Fibroblast of villous mesenchyme (primary cell): Measurements from ENCODE around the gene RNF31. TPM values are rescaled to one million over a fixed set of nuclear protein-coding genes. Genes with fewer than 3 reads are reported as not detected.

Source experiments
- DNase-seq: peaks from one replicate; pipeline ENCODE4 v3.0.0-alpha.2; 2010; ENCODE audit warnings: low read depth
- H3K4me3 ChIP-seq: 2 replicates; pipeline ENCODE4 v1.5.1; 2011; ENCODE audit warnings: low read depth, mild to moderate bottlenecking, low read length
- total RNA-seq: library from RNA; depleted of rRNA; stranded (reverse); fragments of >200 nt; gene quantifications from 2 replicates; pipeline ENCODE4 v1.2.3, GENCODE V29; 2012
- TF ChIP-seq, protein P1 (sequence below): IDR thresholded peaks from 2 replicates; pipeline ENCODE4 v1.5.1; 2012; ENCODE audit warnings: low read depth, mild to moderate bottlenecking, low read length; ENCODE audit not compliant: insufficient read depth

Gene RNF31
- total RNA-seq, 1 donor, result 38.0 TPM

DNA sequence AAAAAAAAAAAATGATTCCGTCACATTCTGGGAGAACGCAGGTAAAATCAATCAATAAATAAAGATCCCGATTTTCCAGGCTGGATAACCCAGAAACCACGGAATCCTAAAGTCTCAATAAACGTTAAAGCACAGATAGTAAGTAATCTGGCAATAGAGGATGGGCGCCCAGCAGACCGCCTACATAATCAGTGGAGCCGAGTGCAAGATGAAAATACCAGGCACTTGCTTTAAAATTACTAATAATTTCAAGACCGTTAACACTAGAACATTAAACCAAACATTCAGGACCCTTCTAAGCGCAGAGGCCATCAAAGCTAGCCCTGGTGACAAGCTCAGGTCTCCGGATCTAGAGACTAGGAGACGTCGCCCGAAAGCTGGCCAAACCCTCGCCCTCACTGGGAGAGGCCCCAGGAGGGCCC lies 33.9 kb upstream of the RNF31 start:
- TF ChIP-seq, protein P1, sequence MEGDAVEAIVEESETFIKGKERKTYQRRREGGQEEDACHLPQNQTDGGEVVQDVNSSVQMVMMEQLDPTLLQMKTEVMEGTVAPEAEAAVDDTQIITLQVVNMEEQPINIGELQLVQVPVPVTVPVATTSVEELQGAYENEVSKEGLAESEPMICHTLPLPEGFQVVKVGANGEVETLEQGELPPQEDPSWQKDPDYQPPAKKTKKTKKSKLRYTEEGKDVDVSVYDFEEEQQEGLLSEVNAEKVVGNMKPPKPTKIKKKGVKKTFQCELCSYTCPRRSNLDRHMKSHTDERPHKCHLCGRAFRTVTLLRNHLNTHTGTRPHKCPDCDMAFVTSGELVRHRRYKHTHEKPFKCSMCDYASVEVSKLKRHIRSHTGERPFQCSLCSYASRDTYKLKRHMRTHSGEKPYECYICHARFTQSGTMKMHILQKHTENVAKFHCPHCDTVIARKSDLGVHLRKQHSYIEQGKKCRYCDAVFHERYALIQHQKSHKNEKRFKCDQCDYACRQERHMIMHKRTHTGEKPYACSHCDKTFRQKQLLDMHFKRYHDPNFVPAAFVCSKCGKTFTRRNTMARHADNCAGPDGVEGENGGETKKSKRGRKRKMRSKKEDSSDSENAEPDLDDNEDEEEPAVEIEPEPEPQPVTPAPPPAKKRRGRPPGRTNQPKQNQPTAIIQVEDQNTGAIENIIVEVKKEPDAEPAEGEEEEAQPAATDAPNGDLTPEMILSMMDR, result no peak
- H3K4me3 ChIP-seq, result peak overlapping the region; percentile 87
- DNase-seq, result no peak

DNA sequence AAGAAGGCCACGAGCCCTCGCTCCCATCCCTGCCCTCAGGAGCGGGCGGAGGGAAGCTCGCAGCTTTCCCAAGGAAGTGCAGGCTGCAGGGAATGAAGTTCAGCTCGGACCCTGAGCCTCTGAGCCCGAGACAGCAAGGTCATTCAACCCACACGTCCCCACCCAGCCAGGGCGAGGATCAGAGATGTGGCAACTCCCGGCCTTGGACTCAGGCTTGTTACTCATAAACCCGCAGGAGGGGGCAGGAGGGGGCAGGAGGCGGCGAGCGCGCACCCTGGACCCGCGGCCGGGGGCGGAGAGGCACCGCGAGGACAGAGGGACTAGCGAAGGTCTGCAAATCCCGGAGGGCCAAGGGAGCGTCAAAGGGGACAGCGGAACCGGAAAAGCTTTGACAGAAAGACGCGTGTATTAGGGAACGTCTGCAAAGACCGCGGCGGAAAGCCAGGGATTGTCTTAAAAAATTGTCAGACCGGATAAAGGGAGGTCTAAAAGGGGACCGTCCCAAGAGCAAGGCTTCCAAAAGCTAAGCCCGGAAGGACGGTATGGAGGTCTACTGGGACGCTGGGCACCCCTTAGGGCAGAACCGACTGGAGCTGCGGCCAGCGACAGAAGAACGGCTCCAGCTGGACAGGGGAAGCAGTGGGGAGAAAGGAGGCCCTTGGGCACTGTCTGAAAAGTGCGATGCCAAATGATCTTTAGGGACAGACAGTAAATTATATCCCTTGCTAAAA lies 33.3 kb upstream of the RNF31 start:
- peak; percentile 92 for DNase-seq
- TF ChIP-seq, protein P1, result no peak
- H3K4me3 ChIP-seq, result peak overlapping the region; percentile 87

DNA sequence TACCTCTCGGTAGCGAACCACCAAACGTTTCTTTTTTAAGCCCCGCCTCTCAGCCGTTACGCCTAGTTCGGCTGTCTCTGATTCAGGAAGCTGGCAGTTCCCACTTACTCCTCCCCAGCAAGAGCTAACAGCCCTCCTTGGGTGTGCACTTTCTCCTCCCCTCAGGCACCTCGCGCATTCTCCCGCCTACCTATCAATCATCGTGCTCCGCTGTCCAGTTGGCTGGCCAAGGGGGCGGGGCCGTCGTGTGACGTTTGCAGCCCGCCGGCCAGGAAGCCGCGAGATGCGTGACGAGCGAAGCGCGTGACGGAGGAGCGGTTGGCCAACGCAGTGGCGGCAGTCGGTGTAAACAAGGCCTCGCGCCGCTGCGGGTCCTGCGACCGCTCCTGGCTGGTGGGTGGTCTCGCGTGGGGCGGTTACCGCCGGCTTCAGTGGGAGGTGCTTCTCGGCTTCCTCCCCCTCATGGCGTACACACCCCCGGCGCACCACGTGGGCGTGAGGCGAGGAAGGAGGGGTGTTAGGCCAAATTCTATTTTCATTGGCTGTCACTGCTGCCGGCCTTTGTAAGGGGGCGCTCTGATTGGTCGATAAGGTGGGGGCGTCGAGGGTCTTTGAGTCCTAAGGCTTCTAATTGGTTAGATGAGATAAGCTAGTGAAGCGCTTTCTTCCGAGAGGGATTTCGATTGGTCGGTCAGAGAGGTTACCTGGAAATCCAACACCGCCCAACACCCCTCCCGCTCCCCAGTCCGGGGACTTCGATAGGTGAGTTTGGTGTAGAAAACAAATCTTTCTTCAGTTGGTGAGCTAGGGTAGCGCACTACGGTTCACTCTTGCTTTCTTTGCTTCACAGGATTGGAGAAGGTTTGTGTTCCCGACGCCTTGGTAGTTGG lies 32.5 kb upstream of the RNF31 start, which contains the start of the genes DCAF11 and NRL:
DCAF11 (plus strand) TSS at position 246 of the 890 bp plus-strand sequence. CDS start 818 bp downstream, outside the sequence.
NRL (minus strand) TSS at position 418 of the 890 bp plus-strand sequence. CDS start 32,101 bp downstream, outside the sequence.
- TF ChIP-seq, protein P1, result no peak
- H3K4me3 ChIP-seq, result peak within 1 kb of the TSS; percentile 87
- DNase-seq, result peak; percentile 100

DNA sequence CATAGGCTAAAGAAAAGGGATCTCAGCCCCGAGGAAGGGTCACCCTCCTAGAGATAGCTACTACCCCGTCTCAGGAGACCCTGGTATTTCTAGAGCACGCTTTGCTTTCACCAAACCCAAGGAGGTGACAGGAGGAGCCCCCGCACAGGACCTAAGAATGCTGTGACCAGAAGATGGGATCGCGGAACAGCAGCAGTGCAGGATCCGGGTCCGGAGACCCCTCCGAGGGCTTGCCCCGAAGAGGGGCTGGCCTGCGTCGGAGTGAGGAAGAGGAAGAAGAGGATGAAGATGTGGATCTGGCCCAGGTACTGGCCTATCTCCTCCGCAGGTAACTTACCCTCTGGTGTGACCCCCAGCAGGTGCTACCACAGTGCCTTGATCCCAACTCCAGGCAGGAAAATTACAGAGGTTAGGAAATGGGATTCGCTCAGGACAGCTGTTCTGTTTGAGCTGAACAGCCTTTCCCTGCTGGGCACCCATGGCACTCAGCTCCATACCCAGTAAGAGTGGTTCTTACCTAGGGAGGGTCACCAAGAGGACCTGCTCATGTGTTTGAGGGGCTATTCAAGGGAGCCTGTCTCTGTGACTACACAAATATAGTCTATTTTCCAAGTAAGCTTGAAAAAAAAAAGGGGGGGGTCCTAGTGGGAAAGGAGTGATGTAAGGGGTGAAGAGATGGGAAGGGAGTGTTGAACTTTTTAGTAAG lies 31.7 kb upstream of the RNF31 start:
- DNase-seq, result no peak
- TF ChIP-seq, protein P1, result no peak
- peak overlapping the region; percentile 87 for H3K4me3 ChIP-seq

DNA sequence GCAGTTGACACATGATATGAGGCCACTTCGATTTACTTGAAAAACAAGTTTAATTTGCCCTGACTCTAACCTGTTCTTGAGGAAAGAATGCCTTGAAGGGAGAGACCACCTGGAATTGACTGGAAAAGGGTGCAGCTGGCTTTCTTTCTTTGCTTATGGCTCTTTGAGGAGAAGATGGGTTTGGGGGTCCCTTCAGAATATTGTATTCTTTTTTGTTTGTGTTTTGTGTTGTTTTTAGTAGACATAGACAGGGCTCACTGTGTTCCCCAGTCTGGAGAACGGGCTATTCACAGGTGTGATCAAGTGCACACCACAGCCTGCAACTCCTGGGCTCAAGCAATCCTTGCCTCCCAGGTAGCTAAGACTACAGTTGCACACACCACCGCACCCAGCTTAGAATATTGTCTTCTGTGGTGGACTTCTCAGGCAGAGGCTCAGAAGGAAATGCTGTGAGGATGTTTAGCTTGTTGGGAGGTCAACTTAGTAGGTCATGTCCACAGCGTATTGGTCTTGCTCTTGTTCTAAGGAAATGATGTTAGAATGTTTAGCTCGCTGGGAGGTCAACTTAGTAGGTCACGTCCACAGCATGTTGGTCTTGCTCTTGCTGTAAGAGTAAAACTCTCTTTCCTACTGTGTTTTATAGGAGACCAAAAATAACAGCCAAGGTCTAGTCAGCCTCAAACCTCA lies 31.0 kb upstream of the RNF31 start:
- DNase-seq, result no peak
- TF ChIP-seq, protein P1, result no peak
- no peak overlapping the region for H3K4me3 ChIP-seq

DNA sequence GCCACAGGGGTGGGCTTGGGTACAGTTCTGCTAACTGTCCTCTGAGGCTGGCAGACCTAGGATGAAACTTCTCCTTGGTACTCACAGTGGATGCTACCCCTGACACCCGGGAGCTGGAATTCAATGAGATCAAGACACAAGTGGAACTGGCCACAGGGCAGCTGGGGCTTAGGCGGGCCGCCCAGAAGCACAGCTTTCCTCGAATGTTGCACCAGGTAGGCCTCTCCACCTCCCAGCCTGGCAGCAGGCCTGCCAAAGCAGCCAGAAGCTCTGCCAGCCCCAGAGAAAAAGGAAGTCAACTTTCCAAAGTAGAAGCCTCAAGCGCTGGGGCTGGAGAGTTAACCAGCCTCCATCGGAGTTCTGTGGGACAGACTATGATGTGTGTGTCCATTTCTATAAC lies 30.1 kb upstream of the RNF31 start:
- TF ChIP-seq, protein P1, result no peak
- no peak for DNase-seq
- H3K4me3 ChIP-seq, result no peak overlapping the region
